ENCODE results near the gene CPA5. TPM values are rescaled to one million over a fixed set of nuclear protein-coding genes. Genes with fewer than 3 reads are reported as not detected.

The CPA5 gene
- total and polyA plus RNA-seq, 2 experiments from 2014 or later, result not detected

GRCh38 chr7:130305433-130306042 is 39.1 kb upstream of the CPA5 start:
- DNase-seq (ENCODE audit: low spot score), result no peak
- no peaks in the 10 kb centered on the region for H3K36me3 ChIP-seq (ENCODE audit: insufficient read depth)
- peak overlapping the region; percentile 69; the same call in 1 of the 2 replicates for H2AFZ ChIP-seq
- no peaks in the 10 kb centered on the region for H3K27me3 ChIP-seq (ENCODE audit: insufficient read depth)
- H3K4me3 ChIP-seq, result no peak overlapping the region
- ATAC-seq, result no peak
- no peaks in the 10 kb centered on the region for H3F3A ChIP-seq (replicated peaks; ENCODE audit: low read depth)
- H3K9me2 ChIP-seq (ENCODE audit: insufficient read depth), result no peaks in the 10 kb centered on the region
- Mint-ChIP-seq H3K4me3 (no peak overlapping the region), H3K27ac (no peak overlapping the region; the same call in 1 of the 2 replicates), H3K4me1 (no peaks in the 10 kb centered on the region), H3K36me3 (ENCODE audit: low read depth) (no peaks in the 10 kb centered on the region), H3K9me3 (no peaks in the 10 kb centered on the region; the same call in 2 of the 3 replicates), H3K27me3 (ENCODE audit: insufficient read depth, low read depth, poor library complexity) (peaks cover 9% of the 10 kb centered on the region)
- no peak overlapping the region for H3K27ac ChIP-seq (ENCODE audit: low read depth)
- H3K4me2 ChIP-seq, result no peak overlapping the region
- TF ChIP-seq ZNF331 (CRISPR knock-in tag; IDR thresholded peaks at IDR 0.05; ENCODE audit: low read depth), result no peak
- TF ChIP-seq EZH2 (IDR thresholded peaks at IDR 0.05; ENCODE audit: low read depth, unreplicated experiment), result no peak
- TF ChIP-seq, protein P1, sequence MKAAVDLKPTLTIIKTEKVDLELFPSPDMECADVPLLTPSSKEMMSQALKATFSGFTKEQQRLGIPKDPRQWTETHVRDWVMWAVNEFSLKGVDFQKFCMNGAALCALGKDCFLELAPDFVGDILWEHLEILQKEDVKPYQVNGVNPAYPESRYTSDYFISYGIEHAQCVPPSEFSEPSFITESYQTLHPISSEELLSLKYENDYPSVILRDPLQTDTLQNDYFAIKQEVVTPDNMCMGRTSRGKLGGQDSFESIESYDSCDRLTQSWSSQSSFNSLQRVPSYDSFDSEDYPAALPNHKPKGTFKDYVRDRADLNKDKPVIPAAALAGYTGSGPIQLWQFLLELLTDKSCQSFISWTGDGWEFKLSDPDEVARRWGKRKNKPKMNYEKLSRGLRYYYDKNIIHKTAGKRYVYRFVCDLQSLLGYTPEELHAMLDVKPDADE (IDR thresholded peaks at IDR 0.05), result no peak
- no peak for TF ChIP-seq ZNF114 (CRISPR knock-in tag; IDR thresholded peaks at IDR 0.05)
- TF ChIP-seq STAT1 (IDR thresholded peaks at IDR 0.05; ENCODE audit: unreplicated experiment), result no peak
- TF ChIP-seq, protein P2, sequence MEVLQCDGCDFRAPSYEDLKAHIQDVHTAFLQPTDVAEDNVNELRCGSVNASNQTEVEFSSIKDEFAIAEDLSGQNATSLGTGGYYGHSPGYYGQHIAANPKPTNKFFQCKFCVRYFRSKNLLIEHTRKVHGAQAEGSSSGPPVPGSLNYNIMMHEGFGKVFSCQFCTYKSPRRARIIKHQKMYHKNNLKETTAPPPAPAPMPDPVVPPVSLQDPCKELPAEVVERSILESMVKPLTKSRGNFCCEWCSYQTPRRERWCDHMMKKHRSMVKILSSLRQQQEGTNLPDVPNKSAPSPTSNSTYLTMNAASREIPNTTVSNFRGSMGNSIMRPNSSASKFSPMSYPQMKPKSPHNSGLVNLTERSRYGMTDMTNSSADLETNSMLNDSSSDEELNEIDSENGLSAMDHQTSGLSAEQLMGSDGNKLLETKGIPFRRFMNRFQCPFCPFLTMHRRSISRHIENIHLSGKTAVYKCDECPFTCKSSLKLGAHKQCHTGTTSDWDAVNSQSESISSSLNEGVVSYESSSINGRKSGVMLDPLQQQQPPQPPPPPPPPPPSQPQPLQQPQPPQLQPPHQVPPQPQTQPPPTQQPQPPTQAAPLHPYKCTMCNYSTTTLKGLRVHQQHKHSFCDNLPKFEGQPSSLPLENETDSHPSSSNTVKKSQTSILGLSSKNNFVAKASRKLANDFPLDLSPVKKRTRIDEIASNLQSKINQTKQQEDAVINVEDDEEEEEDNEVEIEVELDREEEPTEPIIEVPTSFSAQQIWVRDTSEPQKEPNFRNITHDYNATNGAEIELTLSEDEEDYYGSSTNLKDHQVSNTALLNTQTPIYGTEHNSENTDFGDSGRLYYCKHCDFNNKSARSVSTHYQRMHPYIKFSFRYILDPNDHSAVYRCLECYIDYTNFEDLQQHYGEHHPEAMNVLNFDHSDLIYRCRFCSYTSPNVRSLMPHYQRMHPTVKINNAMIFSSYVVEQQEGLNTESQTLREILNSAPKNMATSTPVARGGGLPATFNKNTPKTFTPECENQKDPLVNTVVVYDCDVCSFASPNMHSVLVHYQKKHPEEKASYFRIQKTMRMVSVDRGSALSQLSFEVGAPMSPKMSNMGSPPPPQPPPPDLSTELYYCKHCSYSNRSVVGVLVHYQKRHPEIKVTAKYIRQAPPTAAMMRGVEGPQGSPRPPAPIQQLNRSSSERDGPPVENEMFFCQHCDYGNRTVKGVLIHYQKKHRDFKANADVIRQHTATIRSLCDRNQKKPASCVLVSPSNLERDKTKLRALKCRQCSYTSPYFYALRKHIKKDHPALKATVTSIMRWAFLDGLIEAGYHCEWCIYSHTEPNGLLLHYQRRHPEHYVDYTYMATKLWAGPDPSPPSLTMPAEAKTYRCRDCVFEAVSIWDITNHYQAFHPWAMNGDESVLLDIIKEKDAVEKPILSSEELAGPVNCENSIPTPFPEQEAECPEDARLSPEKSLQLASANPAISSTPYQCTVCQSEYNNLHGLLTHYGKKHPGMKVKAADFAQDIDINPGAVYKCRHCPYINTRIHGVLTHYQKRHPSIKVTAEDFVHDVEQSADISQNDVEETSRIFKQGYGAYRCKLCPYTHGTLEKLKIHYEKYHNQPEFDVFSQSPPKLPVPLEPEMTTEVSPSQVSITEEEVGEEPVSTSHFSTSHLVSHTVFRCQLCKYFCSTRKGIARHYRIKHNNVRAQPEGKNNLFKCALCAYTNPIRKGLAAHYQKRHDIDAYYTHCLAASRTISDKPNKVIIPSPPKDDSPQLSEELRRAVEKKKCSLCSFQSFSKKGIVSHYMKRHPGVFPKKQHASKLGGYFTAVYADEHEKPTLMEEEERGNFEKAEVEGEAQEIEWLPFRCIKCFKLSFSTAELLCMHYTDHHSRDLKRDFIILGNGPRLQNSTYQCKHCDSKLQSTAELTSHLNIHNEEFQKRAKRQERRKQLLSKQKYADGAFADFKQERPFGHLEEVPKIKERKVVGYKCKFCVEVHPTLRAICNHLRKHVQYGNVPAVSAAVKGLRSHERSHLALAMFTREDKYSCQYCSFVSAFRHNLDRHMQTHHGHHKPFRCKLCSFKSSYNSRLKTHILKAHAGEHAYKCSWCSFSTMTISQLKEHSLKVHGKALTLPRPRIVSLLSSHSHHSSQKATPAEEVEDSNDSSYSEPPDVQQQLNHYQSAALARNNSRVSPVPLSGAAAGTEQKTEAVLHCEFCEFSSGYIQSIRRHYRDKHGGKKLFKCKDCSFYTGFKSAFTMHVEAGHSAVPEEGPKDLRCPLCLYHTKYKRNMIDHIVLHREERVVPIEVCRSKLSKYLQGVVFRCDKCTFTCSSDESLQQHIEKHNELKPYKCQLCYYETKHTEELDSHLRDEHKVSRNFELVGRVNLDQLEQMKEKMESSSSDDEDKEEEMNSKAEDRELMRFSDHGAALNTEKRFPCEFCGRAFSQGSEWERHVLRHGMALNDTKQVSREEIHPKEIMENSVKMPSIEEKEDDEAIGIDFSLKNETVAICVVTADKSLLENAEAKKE (CRISPR knock-in tag; IDR thresholded peaks at IDR 0.05), result no peak
- TF ChIP-seq POLR2AphosphoS5 (IDR thresholded peaks at IDR 0.05; ENCODE audit: low read depth), result no peak
- TF ChIP-seq EZH2phosphoT487 (IDR thresholded peaks at IDR 0.05; ENCODE audit: unreplicated experiment), result no peak
- no peak for TF ChIP-seq REST (IDR thresholded peaks at IDR 0.05; ENCODE audit: unreplicated experiment)
- H4K20me1 ChIP-seq (replicated peaks; ENCODE audit: insufficient read depth), result no peaks in the 10 kb centered on the region
- H3K79me2 ChIP-seq (replicated peaks; ENCODE audit: insufficient read depth), result no peaks in the 10 kb centered on the region
- H3K4me1 ChIP-seq (ENCODE audit: insufficient read depth), result no peaks in the 10 kb centered on the region

Data from GM23338 (cell line).